ENCODE measurements around the gene FAM170B.

FAM170B gene

GRCh38 chr10:49092477-49092876 is 41.3 kb downstream of the FAM170B start:
- DNase-seq (ENCODE audit: low spot score), result no peak
- no peak overlapping the region for H2BK120ac ChIP-seq (ENCODE audit: low read depth, low read length)
- H3K4me1 ChIP-seq (ENCODE audit: control insufficient read depth in 2 of 2, insufficient read depth in 1 of 2, low read depth in 1 of 2, low read length in 2 of 2), result peaks cover 3 to 18% of the 10 kb centered on the region in 2 donors
- no peak overlapping the region for H2AK5ac ChIP-seq (ENCODE audit: low read depth, low read length)
- no peak overlapping the region for H3K14ac ChIP-seq (ENCODE audit: low read length)
- no peak overlapping the region for H3K4me3 ChIP-seq (ENCODE audit: low read length in 2 of 2)
- no peak overlapping the region for H3K9ac ChIP-seq (ENCODE audit: low read depth, low read length, poor library complexity)
- no peaks in the 10 kb centered on the region for H3K36me3 ChIP-seq (replicated peaks in 1 of 2; ENCODE audit: control insufficient read depth in 2 of 2, insufficient read depth in 2 of 2, low read length in 2 of 2)
- no peak overlapping the region for H3K4ac ChIP-seq (ENCODE audit: low read length)
- no peak overlapping the region for H3K27ac ChIP-seq (replicated peaks; ENCODE audit: low read length)
- H4K8ac ChIP-seq (ENCODE audit: low read depth, low read length), result no peak overlapping the region
- no peak overlapping the region for H3K18ac ChIP-seq (ENCODE audit: low read length)
- H3K79me1 ChIP-seq (ENCODE audit: low read depth, low read length), result no peaks in the 10 kb centered on the region
- no peak overlapping the region for H2BK12ac ChIP-seq (ENCODE audit: low read length)
- H2BK5ac ChIP-seq (ENCODE audit: low read length), result no peak overlapping the region
- H3K27me3 ChIP-seq (ENCODE audit: control insufficient read depth in 3 of 3, insufficient read depth in 3 of 3, low read depth in 1 of 3, low read length in 3 of 3), result no peaks in the 10 kb centered on the region
- H4K91ac ChIP-seq (ENCODE audit: low read depth, low read length, poor library complexity), result no peak overlapping the region
- H3K9me3 ChIP-seq (replicated peaks in 1 of 2; ENCODE audit: control insufficient read depth in 2 of 2, insufficient read depth in 1 of 2, low read depth in 1 of 2, low read length in 2 of 2), result peaks cover 0 to 16% of the 10 kb centered on the region in 2 donors
- no peak overlapping the region for H3K4me2 ChIP-seq (ENCODE audit: insufficient read depth, low read length, poor library complexity, severe bottlenecking)
- no CpG with 5 or more reads among the region's 11 CpGs for WGBS, 2 donors (ENCODE audit: extremely low coverage in 2 of 2, insufficient read length in 2 of 2, insufficient replicate concordance in 1 of 2)
- H2AFZ ChIP-seq (ENCODE audit: low read length), result no peak overlapping the region
- no peak overlapping the region for H3K23ac ChIP-seq (ENCODE audit: low read depth, low read length, poor library complexity)
- no peak overlapping the region for H2BK15ac ChIP-seq (ENCODE audit: low read length)

DNA sequence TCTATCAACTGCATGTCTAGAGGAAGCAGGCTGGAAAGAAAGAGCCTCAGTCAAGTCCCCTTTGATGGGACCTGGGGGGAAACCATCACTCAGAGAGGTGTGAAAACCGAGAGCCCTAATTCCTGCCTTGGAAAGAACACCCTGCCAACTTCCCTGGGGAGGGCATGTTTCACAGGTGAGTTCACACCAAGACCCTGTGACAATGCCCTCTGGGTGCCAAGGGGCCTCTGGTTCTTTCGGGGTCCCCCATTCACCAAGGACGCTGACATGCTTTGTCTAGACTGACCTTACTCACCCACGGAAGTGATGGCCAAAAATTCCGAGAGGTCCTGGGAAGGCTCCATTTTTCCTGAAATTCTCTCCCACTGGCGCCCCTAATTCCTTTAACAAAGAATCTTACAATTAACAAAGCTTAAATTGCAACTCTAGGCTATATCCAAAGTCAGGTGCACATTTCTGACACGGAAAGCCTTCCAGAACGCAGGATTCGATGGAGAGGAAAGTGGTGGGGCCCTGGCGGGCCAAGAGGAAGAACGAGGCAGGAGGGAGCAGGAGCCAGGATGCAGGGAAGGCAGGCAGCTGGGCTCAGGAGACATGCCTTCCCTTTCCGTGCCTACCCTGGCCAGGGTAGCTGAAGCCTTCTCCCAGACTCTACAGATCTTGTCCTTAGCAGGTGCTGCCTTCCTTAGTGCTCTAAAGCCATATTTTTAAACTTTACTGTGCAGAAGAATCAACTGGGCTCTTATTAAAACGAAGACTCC is 42.2 kb downstream of the FAM170B start:
- no peak overlapping the region for H3K4me2 ChIP-seq (ENCODE audit: insufficient read depth, low read length, poor library complexity, severe bottlenecking)

GRCh38 chr10:49090696-49091380 is 43.0 kb downstream of the FAM170B start:
- WGBS, 2 donors (ENCODE audit: extremely low coverage in 2 of 2, insufficient read length in 2 of 2, insufficient replicate concordance in 1 of 2), result no CpG with 5 or more reads among the region's 6 CpGs
- Histone ChIP-seq H3K4me3 (ENCODE audit: low read length in 2 of 2) (no peak overlapping the region), H4K8ac (ENCODE audit: low read depth, low read length) (no peak overlapping the region), H3K4me1 (ENCODE audit: control insufficient read depth in 2 of 2, insufficient read depth in 1 of 2, low read depth in 1 of 2, low read length in 2 of 2) (peaks cover 3 to 16% of the 10 kb centered on the region in 2 donors), H3K27me3 (ENCODE audit: control insufficient read depth in 3 of 3, insufficient read depth in 3 of 3, low read depth in 1 of 3, low read length in 3 of 3) (no peaks in the 10 kb centered on the region), H3K14ac (ENCODE audit: low read length) (no peak overlapping the region), H4K91ac (ENCODE audit: low read depth, low read length, poor library complexity) (no peak overlapping the region), H3K18ac (ENCODE audit: low read length) (peak overlapping the region; percentile 77), H2AK5ac (ENCODE audit: low read depth, low read length) (no peak overlapping the region), H3K4ac (ENCODE audit: low read length) (no peak overlapping the region), H3K9ac (ENCODE audit: low read depth, low read length, poor library complexity) (no peak overlapping the region), H2BK12ac (ENCODE audit: low read length) (no peak overlapping the region), H3K4me2 (ENCODE audit: insufficient read depth, low read length, poor library complexity, severe bottlenecking) (no peak overlapping the region), H3K27ac (replicated peaks; ENCODE audit: low read length) (no peak overlapping the region), H3K79me1 (ENCODE audit: low read depth, low read length) (no peaks in the 10 kb centered on the region), H2BK5ac (ENCODE audit: low read length) (no peak overlapping the region), H2BK120ac (ENCODE audit: low read depth, low read length) (no peak overlapping the region), H3K23ac (ENCODE audit: low read depth, low read length, poor library complexity) (no peak overlapping the region), H3K36me3 (replicated peaks in 1 of 2; ENCODE audit: control insufficient read depth in 2 of 2, insufficient read depth in 2 of 2, low read length in 2 of 2) (no peaks in the 10 kb centered on the region), H2BK15ac (ENCODE audit: low read length) (no peak overlapping the region), H3K9me3 (replicated peaks in 1 of 2; ENCODE audit: control insufficient read depth in 2 of 2, insufficient read depth in 1 of 2, low read depth in 1 of 2, low read length in 2 of 2) (peaks cover 0 to 28% of the 10 kb centered on the region in 2 donors), H2AFZ (ENCODE audit: low read length) (no peak overlapping the region)
- DNase-seq (ENCODE audit: low spot score), result no peak

More for the DNA sequence above, 42.2 kb downstream of the FAM170B start:
- Histone ChIP-seq H3K27ac (replicated peaks; ENCODE audit: low read length) (no peak overlapping the region), H3K18ac (ENCODE audit: low read length) (no peak overlapping the region), H2AFZ (ENCODE audit: low read length) (no peak overlapping the region), H2BK5ac (ENCODE audit: low read length) (no peak overlapping the region), H4K8ac (ENCODE audit: low read depth, low read length) (no peak overlapping the region), H3K27me3 (ENCODE audit: control insufficient read depth in 3 of 3, insufficient read depth in 3 of 3, low read depth in 1 of 3, low read length in 3 of 3) (no peaks in the 10 kb centered on the region), H2BK15ac (ENCODE audit: low read length) (no peak overlapping the region), H2AK5ac (ENCODE audit: low read depth, low read length) (no peak overlapping the region), H3K4me1 (ENCODE audit: control insufficient read depth in 2 of 2, insufficient read depth in 1 of 2, low read depth in 1 of 2, low read length in 2 of 2) (peaks cover 3 to 18% of the 10 kb centered on the region in 2 donors), H3K4me3 (ENCODE audit: low read length in 2 of 2) (no peak overlapping the region), H3K79me1 (ENCODE audit: low read depth, low read length) (no peaks in the 10 kb centered on the region), H3K4ac (ENCODE audit: low read length) (no peak overlapping the region), H3K9me3 (replicated peaks in 1 of 2; ENCODE audit: control insufficient read depth in 2 of 2, insufficient read depth in 1 of 2, low read depth in 1 of 2, low read length in 2 of 2) (peaks cover 0 to 24% of the 10 kb centered on the region in 2 donors), H4K91ac (ENCODE audit: low read depth, low read length, poor library complexity) (no peak overlapping the region), H3K36me3 (replicated peaks in 1 of 2; ENCODE audit: control insufficient read depth in 2 of 2, insufficient read depth in 2 of 2, low read length in 2 of 2) (no peaks in the 10 kb centered on the region), H2BK12ac (ENCODE audit: low read length) (no peak overlapping the region), H3K23ac (ENCODE audit: low read depth, low read length, poor library complexity) (no peak overlapping the region), H3K14ac (ENCODE audit: low read length) (no peak overlapping the region), H3K9ac (ENCODE audit: low read depth, low read length, poor library complexity) (no peak overlapping the region), H2BK120ac (ENCODE audit: low read depth, low read length) (no peak overlapping the region)
- DNase-seq (ENCODE audit: low spot score), result no peak
- WGBS, 2 donors (ENCODE audit: extremely low coverage in 2 of 2, insufficient read length in 2 of 2, insufficient replicate concordance in 1 of 2), result no CpG with 5 or more reads among the region's 13 CpGs

DNA sequence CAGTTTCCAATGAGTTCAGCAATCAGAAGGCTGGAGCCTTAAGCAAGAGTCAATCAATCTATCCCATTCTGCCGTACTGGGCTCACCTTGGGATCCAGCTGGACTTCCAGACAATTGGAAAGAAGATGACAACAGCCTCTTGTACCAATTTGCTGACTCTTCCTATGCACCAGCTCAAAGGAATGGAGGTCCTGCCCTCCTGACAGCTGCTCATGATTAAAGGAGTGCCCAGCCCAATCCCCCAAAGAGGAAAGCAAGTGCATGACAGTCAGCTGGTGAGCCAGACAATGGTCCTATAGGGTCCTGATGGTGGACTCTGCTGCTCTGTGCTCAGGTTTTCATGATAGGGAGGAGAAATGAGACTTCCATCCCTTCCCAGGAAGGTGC is 43.6 kb downstream of the FAM170B start:
- Histone ChIP-seq H3K79me1 (ENCODE audit: low read depth, low read length) (no peaks in the 10 kb centered on the region), H3K27me3 (ENCODE audit: control insufficient read depth in 3 of 3, insufficient read depth in 3 of 3, low read depth in 1 of 3, low read length in 3 of 3) (no peaks in the 10 kb centered on the region), H3K4me2 (ENCODE audit: insufficient read depth, low read length, poor library complexity, severe bottlenecking) (no peak overlapping the region), H3K4me1 (ENCODE audit: control insufficient read depth in 2 of 2, insufficient read depth in 1 of 2, low read depth in 1 of 2, low read length in 2 of 2) (peaks cover 3 to 10% of the 10 kb centered on the region in 2 donors), H3K9me3 (replicated peaks in 1 of 2; ENCODE audit: control insufficient read depth in 2 of 2, insufficient read depth in 1 of 2, low read depth in 1 of 2, low read length in 2 of 2) (peaks cover 0 to 34% of the 10 kb centered on the region in 2 donors), H4K8ac (ENCODE audit: low read depth, low read length) (no peak overlapping the region), H2BK120ac (ENCODE audit: low read depth, low read length) (no peak overlapping the region), H3K23ac (ENCODE audit: low read depth, low read length, poor library complexity) (no peak overlapping the region), H3K27ac (replicated peaks; ENCODE audit: low read length) (no peak overlapping the region), H2BK12ac (ENCODE audit: low read length) (no peak overlapping the region), H2BK15ac (ENCODE audit: low read length) (no peak overlapping the region), H3K4me3 (ENCODE audit: low read length in 2 of 2) (no peak overlapping the region), H3K14ac (ENCODE audit: low read length) (no peak overlapping the region), H4K91ac (ENCODE audit: low read depth, low read length, poor library complexity) (no peak overlapping the region), H3K18ac (ENCODE audit: low read length) (no peak overlapping the region), H2BK5ac (ENCODE audit: low read length) (no peak overlapping the region), H2AFZ (ENCODE audit: low read length) (no peak overlapping the region), H3K9ac (ENCODE audit: low read depth, low read length, poor library complexity) (no peak overlapping the region), H3K36me3 (replicated peaks in 1 of 2; ENCODE audit: control insufficient read depth in 2 of 2, insufficient read depth in 2 of 2, low read length in 2 of 2) (no peaks in the 10 kb centered on the region), H3K4ac (ENCODE audit: low read length) (no peak overlapping the region), H2AK5ac (ENCODE audit: low read depth, low read length) (no peak overlapping the region)
- WGBS, 2 donors (ENCODE audit: extremely low coverage in 2 of 2, insufficient read length in 2 of 2, insufficient replicate concordance in 1 of 2), result no CpG with 5 or more reads among the region's 1 CpG
- DNase-seq (ENCODE audit: low spot score), result no peak
